OCI-LY7 (cell line): ENCODE measurements around the gene STMN3.

ENCODE experiments used
- CTCF ChIP-seq: fragments of 200-600 bp; sonication (generic); conservative IDR thresholded peaks from 2 replicates; pipeline ENCODE4 v1.5.1; 2014; ENCODE audit warnings: mild to moderate bottlenecking, antibody characterized with exemption, low read length, moderate library complexity, mixed read lengths
- EZH2phosphoT487 ChIP-seq: fragments of 200-600 bp; sonication (generic); IDR thresholded peaks from 2 replicates; pipeline ENCODE4 v1.6.1; 2018; ENCODE audit warnings: low read depth, borderline replicate concordance, mild to moderate bottlenecking, mixed run types, antibody characterized with exemption, low read length, moderate library complexity, mixed read lengths

- TF ChIP-seq EZH2phosphoT487 (no peak), CTCF (no peak)
Observed at GRCh38 chr20:63611646-63612045, 41.6 kb downstream of the STMN3 start.
